Stimulated activated CD4-positive, alpha-beta T cell treated with anti-CD3 and anti-CD28 coated beads, Interleukin-2, amount 100 ng/mL, for 4 hours (primary cell): ENCODE data around the gene FLT4.
A peak's percentile ranks its signal among the peaks of the same experiment; 100 is the strongest.

Experiments
- DNase-seq: peaks from one replicate; pipeline ENCODE4 v3.0.0-alpha.2; 2020; ENCODE audit warnings: low read depth

FLT4 gene

GRCh38 chr5:180625791-180626660 lies 23.4 kb downstream of the FLT4 start:
- no peak for DNase-seq

GRCh38 chr5:180625125-180625790 lies 24.1 kb downstream of the FLT4 start:
- DNase-seq: no peak

GRCh38 chr5:180624587-180624986 lies 24.8 kb downstream of the FLT4 start:
- no peak for DNase-seq

GRCh38 chr5:180623844-180624243 lies 25.6 kb downstream of the FLT4 start:
- DNase-seq: no peak

- DNase-seq: no peak
These were observed 26.0 kb downstream of the FLT4 start for GRCh38 chr5:180623411-180623834.

- DNase-seq: no peak
These were observed 26.5 kb downstream of the FLT4 start for GRCh38 chr5:180622910-180623309.

- DNase-seq: no peak
These were observed 28.1 kb downstream of the FLT4 start for GRCh38 chr5:180621311-180621710.

- DNase-seq: no peak
These were observed 29.4 kb downstream of the FLT4 start for GRCh38 chr5:180620014-180620413.

GRCh38 chr5:180619563-180619915 lies 29.9 kb downstream of the FLT4 start:
- no peak for DNase-seq

- DNase-seq: peak; percentile 11
These were observed 30.4 kb downstream of the FLT4 start for GRCh38 chr5:180618829-180619562.

GRCh38 chr5:180618487-180618828 lies 30.9 kb downstream of the FLT4 start:
- no peak for DNase-seq

- DNase-seq: no peak
These were observed 35.6 kb downstream of the FLT4 start for GRCh38 chr5:180613814-180614188.

GRCh38 chr5:180613188-180613813 lies 36.1 kb downstream of the FLT4 start:
- no peak for DNase-seq

GRCh38 chr5:180612683-180613082 lies 36.7 kb downstream of the FLT4 start:
- DNase-seq: no peak

- no peak for DNase-seq
These were observed 38.1 kb downstream of the FLT4 start for GRCh38 chr5:180611140-180611850.

GRCh38 chr5:180609817-180610550 lies 39.4 kb downstream of the FLT4 start:
- no peak for DNase-seq

GRCh38 chr5:180609386-180609785 lies 40.0 kb downstream of the FLT4 start:
- DNase-seq: no peak

- DNase-seq: no peak
These were observed 40.7 kb downstream of the FLT4 start for GRCh38 chr5:180608572-180609310.

GRCh38 chr5:180607861-180608571 lies 41.4 kb downstream of the FLT4 start:
- no peak for DNase-seq
